C4-2B (cell line): ENCODE data around the gene MESP1.

Experiments
- CTCF ChIP-seq: fragments of 450-650 bp; conservative IDR thresholded peaks from 2 replicates; pipeline ENCODE4 v1.5.1; 2017; ENCODE audit warnings: mild to moderate bottlenecking
- ZFX ChIP-seq: fragments of 450-650 bp; IDR thresholded peaks from 2 replicates; pipeline ENCODE4 v1.6.1; 2017

GRCh38 chr15:89749951-89750559 lies 994 bp downstream of the MESP1 start:
- TF ChIP-seq CTCF (no peak), ZFX (no peak)
